ENCODE data around the gene HLA-DMB.
A peak's percentile ranks its signal among the peaks of the same experiment; 100 is the strongest.

- TF ChIP-seq EZH2phosphoT487 (IDR thresholded peaks at IDR 0.05; ENCODE audit: borderline replicate concordance, low read length) = no peak
- peak; percentile 72 for TF ChIP-seq CTCF (IDR thresholded peaks at IDR 0.05; ENCODE audit: low read depth, low read length, poor library complexity, severe bottlenecking)
Measured at GRCh38 chr6:32885698-32886286, 55.0 kb downstream of the HLA-DMB start.

All from DOHH2 (cell line).